H1 (cell line): Measurements from ENCODE around the gene CTNNA3. TPM values are rescaled to one million over a fixed set of nuclear protein-coding genes. Genes with fewer than 3 reads are reported as not detected.

Source experiments
- CTCF ChIA-PET: fragments of 300-600 bp; sonication (Branson Sonifier 250); formaldehyde crosslinking; loops from one replicate; lab custom pipeline; 2021; ENCODE audit not compliant: partially characterized antibody; lab: Charles Lee
- POLR2A ChIA-PET: fragments of 300-600 bp; sonication (Branson Sonifier 250); formaldehyde crosslinking; loops from one replicate; lab custom pipeline; 2021; ENCODE audit warnings: inconsistent platforms; ENCODE audit not compliant: partially characterized antibody; lab: Charles Lee
- DNase-seq, 2 experiments: peaks; one replicate each; pipeline versions ENCODE4 v3.0.0 to v3.0.0-alpha.2; 2010 to 2022; ENCODE audit warnings: low spot score in 2 of 2, low read depth in 1 of 2, mixed read lengths in 1 of 2
- FAIRE-seq: peaks from 2 replicates; lab custom pipeline; 2011; peaks lifted over from hg19 to GRCh38; lab: Jason Lieb, UNC
- H2AFZ ChIP-seq: 2 replicates; pipeline ENCODE4 v1.8.1; 2012; ENCODE audit warnings: low read length, inconsistent platforms
- H2AK5ac ChIP-seq: 2 replicates; pipeline ENCODE4 v1.6.1; 2013; ENCODE audit warnings: low read depth, low read length
- H2BK120ac ChIP-seq: replicated peaks from 2 replicates; pipeline ENCODE3; 2013; ENCODE audit warnings: low read depth, low read length, inconsistent platforms
- H2BK12ac ChIP-seq: 2 replicates; pipeline ENCODE4 v1.6.1; 2013; ENCODE audit warnings: low read depth, low read length
- H2BK15ac ChIP-seq: 2 replicates; pipeline ENCODE4 v1.6.1; 2013; ENCODE audit warnings: low read length
- H2BK20ac ChIP-seq: 2 replicates; pipeline ENCODE4 v1.6.1; 2013; ENCODE audit warnings: low read length
- H2BK5ac ChIP-seq: 2 replicates; pipeline ENCODE4 v1.6.1; 2013; ENCODE audit warnings: low read depth, low read length
- H3K14ac ChIP-seq: 2 replicates; pipeline ENCODE4 v1.6.1; 2013; ENCODE audit warnings: inconsistent platforms; ENCODE audit not compliant: insufficient read length
- H3K18ac ChIP-seq: 2 replicates; pipeline ENCODE4 v1.6.1; 2013; ENCODE audit warnings: low read length; ENCODE audit errors: extremely low read depth
- H3K23ac ChIP-seq: 2 replicates; pipeline ENCODE4 v1.6.1; 2013; ENCODE audit warnings: inconsistent platforms; ENCODE audit not compliant: insufficient read length
- H3K23me2 ChIP-seq: 2 replicates; pipeline ENCODE4 v1.6.1; 2013; ENCODE audit warnings: low read depth, low read length
- H3K27ac ChIP-seq: 2 replicates; pipeline ENCODE4 v1.6.1; 2011; ENCODE audit warnings: low read depth, low read length, inconsistent platforms
- H3K27me3 ChIP-seq, 4 experiments: replicated peaks in 1 of 4; 1 replicate in 1 of 4; 2 replicates in 3 of 4; pipeline versions ENCODE4 v1.6.1 to v1.8.1; 2011 to 2013; ENCODE audit warnings: low read length in 3 of 4, mild to moderate bottlenecking in 3 of 4, inconsistent platforms in 2 of 4, mixed read lengths in 2 of 4, moderate library complexity in 1 of 4; ENCODE audit not compliant: control insufficient read depth in 3 of 4, insufficient read depth in 3 of 4; ENCODE audit errors: extremely low read depth in 1 of 4
- H3K36me3 ChIP-seq, 4 experiments: 2 replicates each; pipeline versions ENCODE4 v1.6.1 to v1.8.1; 2011 to 2013; ENCODE audit warnings: mild to moderate bottlenecking in 4 of 4, low read length in 3 of 4, moderate library complexity in 2 of 4, control low read depth in 1 of 4, inconsistent platforms in 1 of 4; ENCODE audit not compliant: insufficient read depth in 4 of 4, control insufficient read depth in 2 of 4
- H3K4ac ChIP-seq: replicated peaks from 2 replicates; pipeline ENCODE3; 2013; ENCODE audit warnings: low read length, low read depth, mixed read lengths, inconsistent platforms; ENCODE audit not compliant: insufficient read length
- H3K4me1 ChIP-seq, 4 experiments: replicated peaks in 1 of 4; 1 replicate in 1 of 4; 2 replicates in 3 of 4; pipeline versions ENCODE4 v1.6.1 to v1.8.1; 2011 to 2013; ENCODE audit warnings: low read length in 3 of 4, inconsistent platforms in 2 of 4, mixed read lengths in 1 of 4; ENCODE audit not compliant: insufficient read depth in 4 of 4, control insufficient read depth in 3 of 4
- H3K4me2 ChIP-seq, 2 experiments: 2 replicates each; pipeline versions ENCODE4 v1.6.1 to v1.8.1; 2011 to 2013; ENCODE audit warnings: low read depth in 2 of 2, low read length in 2 of 2, control low read depth in 1 of 2, inconsistent platforms in 1 of 2, mild to moderate bottlenecking in 1 of 2; ENCODE audit not compliant: insufficient read depth in 1 of 2
- H3K4me3 ChIP-seq, 4 experiments: fragments of 200-600, 300-600 bp in 1 of 4; sonication (generic), shearing (Covaris generic), sonication (Bioruptor Twin) in 1 of 4; 2 replicates each; pipeline versions ENCODE4 v1.5.1 to v1.8.1; 2011 to 2016; ENCODE audit warnings: low read length in 4 of 4, low read depth in 3 of 4, control low read depth in 2 of 4, inconsistent platforms in 2 of 4, mild to moderate bottlenecking in 2 of 4, mixed read lengths in 1 of 4, moderate library complexity in 1 of 4; ENCODE audit not compliant: insufficient read depth in 2 of 4; ENCODE audit errors: extremely low read depth in 1 of 4
- H3K56ac ChIP-seq: replicated peaks from 2 replicates; pipeline ENCODE3; 2013; ENCODE audit warnings: low read depth, mild to moderate bottlenecking, mixed read lengths, low read length, inconsistent platforms; ENCODE audit not compliant: insufficient read length
- H3K79me1 ChIP-seq: 2 replicates; pipeline ENCODE4 v1.6.1; 2013; ENCODE audit warnings: low read depth, low read length, control low read depth
- H3K79me2 ChIP-seq, 2 experiments: 2 replicates each; pipeline versions ENCODE4 v1.6.1 to v1.8.1; 2012 to 2013; ENCODE audit warnings: low read length in 2 of 2, mild to moderate bottlenecking in 2 of 2, inconsistent platforms in 1 of 2; ENCODE audit not compliant: insufficient read depth in 2 of 2, control insufficient read depth in 1 of 2
- H3K9ac ChIP-seq, 4 experiments: replicated peaks in 1 of 4; 1 replicate in 1 of 4; 2 replicates in 3 of 4; pipeline versions ENCODE4 v1.6.1 to v1.8.1; 2011 to 2013; ENCODE audit warnings: low read depth in 3 of 4, low read length in 3 of 4, control low read depth in 2 of 4, mild to moderate bottlenecking in 2 of 4, moderate library complexity in 2 of 4, inconsistent platforms in 1 of 4; ENCODE audit errors: extremely low read depth in 1 of 4
- H3K9me3 ChIP-seq, 2 experiments: 2 replicates each; pipeline versions ENCODE4 v1.6.1 to v1.8.1; 2012 to 2013; ENCODE audit warnings: mild to moderate bottlenecking in 2 of 2, moderate library complexity in 2 of 2, control low read depth in 1 of 2, inconsistent platforms in 1 of 2, low read depth in 1 of 2, low read length in 1 of 2, mixed read lengths in 1 of 2; ENCODE audit not compliant: insufficient read depth in 2 of 2
- H4K20me1 ChIP-seq, 2 experiments: replicated peaks in 1 of 2; 2 replicates each; pipeline versions ENCODE3 to v1.8.1; 2011 to 2013; ENCODE audit warnings: inconsistent platforms in 2 of 2, low read length in 2 of 2, mild to moderate bottlenecking in 1 of 2; ENCODE audit not compliant: insufficient read depth in 2 of 2, control insufficient read depth in 1 of 2
- H4K5ac ChIP-seq: 2 replicates; pipeline ENCODE4 v1.6.1; 2013; ENCODE audit warnings: low read length, low read depth, mixed read lengths, inconsistent platforms; ENCODE audit not compliant: insufficient read length
- H4K8ac ChIP-seq: 2 replicates; pipeline ENCODE4 v1.8.0; 2013; ENCODE audit warnings: mild to moderate bottlenecking, moderate library complexity, low read length, inconsistent platforms; ENCODE audit not compliant: insufficient read depth; ENCODE audit errors: extremely low read depth
- H4K91ac ChIP-seq: replicated peaks from 2 replicates; pipeline ENCODE3; 2013; ENCODE audit warnings: low read length, mixed read lengths, inconsistent platforms; ENCODE audit not compliant: insufficient read length
- ATF2 ChIP-seq: IDR thresholded peaks from 2 replicates; pipeline ENCODE4 v1.6.1; 2012; ENCODE audit warnings: low read length, inconsistent platforms
- CHD1 ChIP-seq: IDR thresholded peaks from 2 replicates; pipeline ENCODE4 v1.6.1; 2012; ENCODE audit warnings: low read depth, low read length, improper control_type of control experiment
- JUN ChIP-seq: IDR thresholded peaks from 2 replicates; pipeline ENCODE4 v1.6.1; 2011; ENCODE audit warnings: low read depth, mild to moderate bottlenecking, improper control_type of control experiment, low read length
- NANOG ChIP-seq: IDR thresholded peaks from 2 replicates; pipeline ENCODE4 v1.6.1; 2011; ENCODE audit warnings: low read length, low read depth, mild to moderate bottlenecking, inconsistent platforms; ENCODE audit not compliant: insufficient read depth, poor library complexity, severe bottlenecking
- NRF1 ChIP-seq: IDR thresholded peaks from 2 replicates; pipeline ENCODE4 v1.6.1; 2011; ENCODE audit warnings: mild to moderate bottlenecking, low read depth, low read length, improper control_type of control experiment
- RBBP5 ChIP-seq: IDR thresholded peaks from 2 replicates; pipeline ENCODE4 v1.7.1; 2012; ENCODE audit warnings: low read depth, mild to moderate bottlenecking, inconsistent platforms, low read length, moderate library complexity, borderline replicate concordance
- RFX5 ChIP-seq: IDR thresholded peaks from 2 replicates; pipeline ENCODE4 v1.6.1; 2011; ENCODE audit warnings: low read depth, low read length, improper control_type of control experiment, borderline replicate concordance
- RXRA ChIP-seq: IDR thresholded peaks from 2 replicates; pipeline ENCODE4 v1.6.1; 2011; ENCODE audit warnings: low read depth, mild to moderate bottlenecking, low read length, moderate library complexity; ENCODE audit not compliant: insufficient read depth
- SAP30 ChIP-seq: fragments of 300-600 bp; sonication (generic); IDR thresholded peaks from 2 replicates; pipeline ENCODE4 v1.7.1; 2012; ENCODE audit warnings: low read length, moderate library complexity, mild to moderate bottlenecking, inconsistent platforms; ENCODE audit not compliant: insufficient read depth, insufficient replicate concordance
- SP2 ChIP-seq: IDR thresholded peaks from 2 replicates; pipeline ENCODE4 v1.6.1; 2012; ENCODE audit warnings: mild to moderate bottlenecking, low read length, inconsistent platforms
- SP4 ChIP-seq: IDR thresholded peaks from 2 replicates; pipeline ENCODE4 v1.6.1; 2012; ENCODE audit warnings: low read length, inconsistent platforms
- WGBS, 2 experiments: shearing (Covaris generic) in 1 of 2; methylation state at CpG; one replicate each; pipeline versions ENCODE4 v1.1.6 to v1.1.7; 2013 to 2015; ENCODE audit warnings: low lambda C conversion rate in 2 of 2, mixed read lengths in 2 of 2, inconsistent platforms in 1 of 2, low coverage in 1 of 2, missing lambda C conversion rate in 1 of 2; ENCODE audit not compliant: insufficient replicate concordance in 2 of 2, insufficient coverage in 1 of 2, insufficient read length in 1 of 2; ENCODE audit errors: extremely low coverage in 1 of 2, missing lambda C conversion rate in 1 of 2; 5-methylcytosine and 5-hydroxymethylcytosine counted together
- polyA plus RNA-seq, 7 experiments: library from polyadenylated mRNA; depleted of rRNA in 3 of 7; stranded (reverse) in 5 of 7; unstranded in 2 of 7; fragments of >200 nt in 5 of 7; fragments of 200-250 nt in 2 of 7; gene quantifications; 1 replicate in 5 of 7; 2 replicates in 1 of 7; 4 replicates in 1 of 7; pipeline versions ENCODE4 v1.2.1 to v1.2.3, GENCODE V29; 2011 to 2013; ENCODE audit warnings: missing spikeins in 2 of 7, mixed read lengths in 2 of 7
- total RNA-seq: library from RNA; stranded (reverse); fragmentation: NEBNext Ultra II Directional; extraction: Animal tissue kit (Norgen Biotek cat#: 25700); gene quantifications from 2 replicates; pipeline ENCODE4 v1.2.1, GENCODE V29; 2021
- TF ChIP-seq, protein P1 (sequence below): IDR thresholded peaks from 2 replicates; pipeline ENCODE4 v1.6.1; 2012; ENCODE audit warnings: inconsistent platforms

CTNNA3 gene
- total and polyA plus RNA-seq, 2 of the 8 experiments (the other 6 are each of a cell fraction or from before 2014, with no cell fraction given): 1.3 to 1.5 TPM

DNA sequence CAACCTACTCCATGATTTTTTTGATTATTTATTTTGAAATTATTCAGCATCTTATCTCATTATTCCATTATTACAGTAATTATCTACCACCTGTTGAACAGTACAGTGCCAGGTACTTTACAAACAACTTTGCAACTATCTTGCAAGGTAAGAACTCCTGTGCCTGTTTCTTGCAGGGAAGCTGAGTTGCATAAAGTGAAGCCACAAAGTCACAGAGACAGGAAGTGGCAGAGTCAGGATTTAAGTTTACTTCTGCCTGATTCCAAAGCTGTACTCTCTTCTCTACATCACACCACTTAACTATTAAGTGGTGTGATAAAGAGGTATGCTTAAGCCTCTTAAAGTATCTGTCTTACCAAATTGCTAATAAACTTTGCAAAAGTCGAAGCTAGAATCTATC, 690.0 kb downstream of the CTNNA3 start:
- H4K5ac ChIP-seq: no peak overlapping the region
- H4K20me1 ChIP-seq: no peaks in the 10 kb centered on the region
- H3K36me3 ChIP-seq: no peaks in the 10 kb centered on the region
- no peak for DNase-seq
- no peak overlapping the region for H3K56ac ChIP-seq
- ChIA-PET CTCF (interaction anchor here (1.2 kb wide), 1 partner anchor 10 kb away, joined by 3 read pairs; no protein-coding TSS in a partner anchor), POLR2A (no interaction called here)
- WGBS, 2 experiments: 80% methylated on average over 1 of the region's 1 CpG; no CpG with 5 or more reads in 1 of the 2 experiments
- no peaks in the 10 kb centered on the region for H3K4me1 ChIP-seq
- H3K14ac ChIP-seq: no peak overlapping the region
- H4K8ac ChIP-seq: no peak overlapping the region
- no peak for FAIRE-seq
- H3K27me3 ChIP-seq: no peaks in the 10 kb centered on the region
- H3K79me2 ChIP-seq: no peaks in the 10 kb centered on the region
- H2AK5ac ChIP-seq: no peak overlapping the region
- H3K4ac ChIP-seq: no peak overlapping the region
- no peaks in the 10 kb centered on the region for H3K23me2 ChIP-seq
- H3K9me3 ChIP-seq: no peaks in the 10 kb centered on the region
- H3K4me3 ChIP-seq: no peak overlapping the region
- no peak overlapping the region for H2BK20ac ChIP-seq
- H2BK15ac ChIP-seq: no peak overlapping the region
- no peak overlapping the region for H4K91ac ChIP-seq
- no peak overlapping the region for H2BK5ac ChIP-seq
- no peaks in the 10 kb centered on the region for H3K79me1 ChIP-seq
- no peak overlapping the region for H3K23ac ChIP-seq
- H3K18ac ChIP-seq: no peak overlapping the region
- no peak overlapping the region for H2BK120ac ChIP-seq
- no peak overlapping the region for H3K9ac ChIP-seq
- no peak overlapping the region for H2BK12ac ChIP-seq
- H2AFZ ChIP-seq: no peak overlapping the region
- H3K27ac ChIP-seq: no peak overlapping the region
- H3K4me2 ChIP-seq: no peak overlapping the region
- no peak for TF ChIP-seq JUN
- TF ChIP-seq NRF1: no peak
- TF ChIP-seq RBBP5: no peak
- no peak for TF ChIP-seq SAP30
- no peak for TF ChIP-seq SP4
- TF ChIP-seq ATF2: no peak
- TF ChIP-seq, protein P1, sequence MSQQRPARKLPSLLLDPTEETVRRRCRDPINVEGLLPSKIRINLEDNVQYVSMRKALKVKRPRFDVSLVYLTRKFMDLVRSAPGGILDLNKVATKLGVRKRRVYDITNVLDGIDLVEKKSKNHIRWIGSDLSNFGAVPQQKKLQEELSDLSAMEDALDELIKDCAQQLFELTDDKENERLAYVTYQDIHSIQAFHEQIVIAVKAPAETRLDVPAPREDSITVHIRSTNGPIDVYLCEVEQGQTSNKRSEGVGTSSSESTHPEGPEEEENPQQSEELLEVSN: no peak
- no peak for TF ChIP-seq NANOG
- TF ChIP-seq RXRA: no peak
- TF ChIP-seq CHD1: no peak
- TF ChIP-seq RFX5: no peak
- TF ChIP-seq SP2: no peak
